Common myeloid progenitor, CD34-positive (primary cell): ENCODE measurements around the gene UBE2I.

Source experiments
- CTCF ChIA-PET: fragments of 350-600 bp; sonication (Branson Sonifier 250); formaldehyde crosslinking; loops from one replicate; lab custom pipeline; 2021; ENCODE audit warnings: antibody characterized with exemption; lab: Charles Lee
- POLR2A ChIA-PET: fragments of 350-600 bp; sonication (Branson Sonifier 250); formaldehyde crosslinking; loops from one replicate; lab custom pipeline; 2021; ENCODE audit warnings: antibody characterized with exemption; lab: Charles Lee
- DNase-seq, 3 donors: peaks; one replicate each; pipeline versions ENCODE4 v3.0.0 to v3.0.0-alpha.2; 2013
- H3K27ac ChIP-seq, 2 experiments: 1 replicate in 1 of 2; 2 replicates in 1 of 2; pipeline ENCODE4 v1.7.0; 2013; ENCODE audit warnings: inconsistent platforms in 2 of 2, low read length in 2 of 2, mild to moderate bottlenecking in 2 of 2, low read depth in 1 of 2, moderate library complexity in 1 of 2; ENCODE audit not compliant: severe bottlenecking in 2 of 2, insufficient read depth in 1 of 2, poor library complexity in 1 of 2
- H3K27me3 ChIP-seq, 5 experiments: replicated peaks in 2 of 5; 1 replicate in 3 of 5; 2 replicates in 2 of 5; pipeline versions ENCODE4 v1.6.1 to v1.7.0; 2013; ENCODE audit warnings: low read length in 4 of 5, mild to moderate bottlenecking in 2 of 5, moderate library complexity in 2 of 5, inconsistent platforms in 1 of 5; ENCODE audit not compliant: insufficient read depth in 5 of 5, control insufficient read depth in 4 of 5
- H3K36me3 ChIP-seq, 4 experiments: 1 replicate in 2 of 4; 2 replicates in 2 of 4; pipeline versions ENCODE4 v1.6.1 to v1.7.0; 2013; ENCODE audit warnings: low read length in 3 of 4, control low read depth in 1 of 4, mild to moderate bottlenecking in 1 of 4; ENCODE audit not compliant: control insufficient read depth in 4 of 4, insufficient read depth in 4 of 4
- H3K4me1 ChIP-seq, 4 experiments: 1 replicate in 3 of 4; 2 replicates in 1 of 4; pipeline versions ENCODE4 v1.6.1 to v1.7.1; 2013; ENCODE audit warnings: low read length in 3 of 4, mild to moderate bottlenecking in 3 of 4, control low read depth in 1 of 4, inconsistent platforms in 1 of 4, moderate library complexity in 1 of 4; ENCODE audit not compliant: control insufficient read depth in 4 of 4, insufficient read depth in 4 of 4; ENCODE audit errors: control extremely low read depth in 1 of 4
- H3K4me3 ChIP-seq, 7 experiments: 1 replicate in 4 of 7; 2 replicates in 3 of 7; pipeline versions ENCODE4 v1.5.1 to v1.7.0; 2013; ENCODE audit warnings: mild to moderate bottlenecking in 7 of 7, low read length in 6 of 7, moderate library complexity in 6 of 7, inconsistent platforms in 2 of 7, low read depth in 2 of 7, control low read depth in 1 of 7; ENCODE audit not compliant: insufficient read depth in 4 of 7, control insufficient read depth in 1 of 7; ENCODE audit errors: extremely low read depth in 1 of 7
- H3K9me3 ChIP-seq, 5 experiments: 1 replicate in 4 of 5; 2 replicates in 1 of 5; pipeline versions ENCODE4 v1.6.1 to v1.7.1; 2013; ENCODE audit warnings: low read length in 4 of 5, mild to moderate bottlenecking in 2 of 5, inconsistent platforms in 1 of 5, low read depth in 1 of 5, moderate library complexity in 1 of 5; ENCODE audit not compliant: control insufficient read depth in 4 of 5, insufficient read depth in 2 of 5; ENCODE audit errors: control extremely low read depth in 1 of 5
- WGBS: methylation state at CpG from one replicate; pipeline ENCODE4 v1.1.5; 2013; ENCODE audit not compliant: insufficient coverage; 5-methylcytosine and 5-hydroxymethylcytosine counted together

Gene UBE2I

GRCh38 chr16:1356061-1356900, 46.8 kb downstream of the UBE2I start:
- CTCF ChIA-PET = interaction anchor here (1.8 kb wide), 1 partner anchor 9 kb away, joined by 5 read pairs; no protein-coding TSS in a partner anchor
- Histone ChIP-seq H3K4me1 (peaks cover 7 to 19% (median 13%) of the 10 kb centered on the region in 4 experiments), H3K9me3 (no peaks in the 10 kb centered on the region), H3K27me3 (no peaks in the 10 kb centered on the region), H3K27ac (no peak overlapping the region), H3K4me3 (no peak overlapping the region), H3K36me3 (peaks cover 0 to 21% (median 11%) of the 10 kb centered on the region in 4 experiments)
- POLR2A ChIA-PET = interaction anchor here (0.6 kb wide), 1 partner anchor 52 kb away, joined by 3 read pairs; no protein-coding TSS in a partner anchor
- no peak for DNase-seq
- whole genome bisulfite sequencing = 92% methylated on average over 26 of the region's 33 CpGs

GRCh38 chr16:1357906-1358566, 48.6 kb downstream of the UBE2I start:
- DNase-seq = no peak
- ChIA-PET POLR2A (no interaction called here), CTCF (no interaction called here)
- H3K36me3 ChIP-seq = peaks cover 0 to 37% (median 25%) of the 10 kb centered on the region in 4 experiments
- no peak overlapping the region for H3K4me3 ChIP-seq
- H3K27ac ChIP-seq = no peak overlapping the region
- peaks cover 0 to 11% (median 1%) of the 10 kb centered on the region in 4 experiments for H3K4me1 ChIP-seq
- WGBS = 92% methylated on average over 19 of the region's 19 CpGs
- H3K27me3 ChIP-seq = no peaks in the 10 kb centered on the region
- H3K9me3 ChIP-seq = no peaks in the 10 kb centered on the region

GRCh38 chr16:1361685-1362360, 52.4 kb downstream of the UBE2I start:
- CTCF ChIA-PET = interaction anchor here (1.5 to 3.1 kb wide), 4 partner anchors 14 to 176 kb away, joined by 4 to 17 read pairs (median 8); no protein-coding TSS in a partner anchor
- 98% methylated on average over 41 of the region's 43 CpGs for WGBS
- no peaks in the 10 kb centered on the region for H3K9me3 ChIP-seq
- H3K4me1 ChIP-seq = no peaks in the 10 kb centered on the region
- POLR2A ChIA-PET = no interaction called here
- H3K27ac ChIP-seq = no peak overlapping the region
- H3K27me3 ChIP-seq = no peaks in the 10 kb centered on the region
- no peak for DNase-seq
- no peak overlapping the region for H3K4me3 ChIP-seq
- H3K36me3 ChIP-seq = peaks cover 2 to 68% (median 47%) of the 10 kb centered on the region in 4 experiments

GRCh38 chr16:1362807-1363206, 53.4 kb downstream of the UBE2I start:
- DNase-seq = no peak
- WGBS = 95% methylated on average over 7 of the region's 11 CpGs
- no peaks in the 10 kb centered on the region for H3K27me3 ChIP-seq
- no peak overlapping the region for H3K4me3 ChIP-seq
- H3K9me3 ChIP-seq = no peaks in the 10 kb centered on the region
- ChIA-PET CTCF (interaction anchor here (1.2 to 3.1 kb wide), 13 partner anchors 9 to 175 kb away, joined by 3 to 26 read pairs (median 4); no protein-coding TSS in a partner anchor), POLR2A (interaction anchor here (1.6 kb wide), 1 partner anchor 16 kb away, joined by 6 read pairs; no protein-coding TSS in a partner anchor)
- H3K4me1 ChIP-seq = no peaks in the 10 kb centered on the region
- peaks cover 2 to 75% (median 52%) of the 10 kb centered on the region in 4 experiments for H3K36me3 ChIP-seq
- H3K27ac ChIP-seq = no peak overlapping the region

GRCh38 chr16:1363501-1364041, 54.1 kb downstream of the UBE2I start:
- Histone ChIP-seq H3K4me3 (no peak overlapping the region), H3K4me1 (no peaks in the 10 kb centered on the region), H3K36me3 (peaks cover 2 to 78% (median 53%) of the 10 kb centered on the region in 4 experiments), H3K27ac (no peak overlapping the region), H3K27me3 (no peaks in the 10 kb centered on the region), H3K9me3 (no peaks in the 10 kb centered on the region)
- peak; percentile 51 to 75 (median 73) for DNase-seq
- CTCF ChIA-PET = interaction anchor here (0.8 to 3.1 kb wide), 17 partner anchors 10 to 182 kb away, joined by 3 to 26 read pairs (median 4); partner anchors contain the start of gene UNKL
- POLR2A ChIA-PET = interaction anchor here (1.6 kb wide), 1 partner anchor 16 kb away, joined by 6 read pairs; no protein-coding TSS in a partner anchor
- 25% methylated on average over 11 of the region's 18 CpGs for WGBS

- no peak for DNase-seq
- Histone ChIP-seq H3K4me3 (no peak overlapping the region), H3K9me3 (no peaks in the 10 kb centered on the region), H3K4me1 (no peaks in the 10 kb centered on the region), H3K27ac (no peak overlapping the region), H3K36me3 (peaks cover 2 to 74% (median 50%) of the 10 kb centered on the region in 4 experiments), H3K27me3 (no peaks in the 10 kb centered on the region)
- WGBS = 96% methylated on average over 19 of the region's 22 CpGs
- ChIA-PET POLR2A (interaction anchor here (0.6 to 1.6 kb wide), 2 partner anchors 15 to 41 kb away, joined by 3 to 6 read pairs; no protein-coding TSS in a partner anchor), CTCF (interaction anchor here (0.7 to 3.1 kb wide), 12 partner anchors 11 to 181 kb away, joined by 3 to 26 read pairs (median 5); partner anchors contain the start of genes PERCC1 and UNKL)
Measured at GRCh38 chr16:1364510-1364909, 55.1 kb downstream of the UBE2I start.
